Kidney (tissue), 14 donors: ENCODE measurements around the gene EHD3. TPM values are rescaled to one million over a fixed set of nuclear protein-coding genes. Genes with fewer than 3 reads are reported as not detected.

Source experiments
- DNase-seq, 5 donors: peaks; one replicate each; pipeline ENCODE4 v3.0.0-alpha.2; 2013 to 2020
- FAIRE-seq: peaks from 2 replicates; lab custom pipeline; 2012; peaks lifted over from hg19 to GRCh38; lab: Jason Lieb, UNC
- H3K27ac ChIP-seq, 2 donors: one replicate each; pipeline ENCODE4 v1.7.0; 2013; ENCODE audit warnings: low read depth in 2 of 2, low read length in 2 of 2, inconsistent platforms in 1 of 2
- H3K27me3 ChIP-seq: one replicate; pipeline ENCODE4 v1.7.1; 2013; ENCODE audit warnings: low read length, inconsistent platforms; ENCODE audit not compliant: control insufficient read depth, insufficient read depth
- H3K36me3 ChIP-seq, 3 donors: one replicate each; pipeline versions ENCODE4 v1.7.0 to v1.7.1; 2013; ENCODE audit warnings: low read length in 3 of 3, control low read depth in 1 of 3, inconsistent platforms in 1 of 3; ENCODE audit not compliant: insufficient read depth in 3 of 3, control insufficient read depth in 2 of 3
- H3K4me1 ChIP-seq, 3 donors: one replicate each; pipeline versions ENCODE4 v1.7.0 to v1.7.1; 2013; ENCODE audit warnings: low read length in 3 of 3, inconsistent platforms in 1 of 3, low read depth in 1 of 3; ENCODE audit not compliant: control insufficient read depth in 2 of 3, insufficient read depth in 2 of 3
- H3K4me3 ChIP-seq, 3 donors: one replicate each; pipeline versions ENCODE4 v1.7.0 to v1.8.1; 2013; ENCODE audit warnings: low read length in 3 of 3, control low read depth in 1 of 3, inconsistent platforms in 1 of 3
- H3K9ac ChIP-seq, 3 donors: one replicate each; pipeline versions ENCODE4 v1.7.0 to v1.7.1; 2013; ENCODE audit warnings: low read length in 3 of 3, control low read depth in 1 of 3, inconsistent platforms in 1 of 3
- H3K9me3 ChIP-seq, 3 donors: one replicate each; pipeline versions ENCODE4 v1.7.0 to v1.7.1; 2013; ENCODE audit warnings: low read length in 3 of 3, control low read depth in 1 of 3, inconsistent platforms in 1 of 3; ENCODE audit not compliant: control insufficient read depth in 2 of 3, insufficient read depth in 1 of 3
- CTCF ChIP-seq: IDR thresholded peaks from 3 replicates; pipeline ENCODE4 v1.5.1; 2012; ENCODE audit warnings: mild to moderate bottlenecking, moderate library complexity, borderline replicate concordance; ENCODE audit not compliant: insufficient read depth; ENCODE audit errors: extremely low read depth
- intact Hi-C: fragments of 100-400 bp; cut with DNase I; formaldehyde crosslinking; loops from one replicate; pipeline ENCODE4 v1.11.1; 2022
- polyA plus RNA-seq: library from polyadenylated mRNA; stranded (reverse); fragments of 350-450 nt; fragmentation: Illumina TruSeq; extraction: RNeasy Lipid Tissue Mini Kit (QIAGEN cat#74804); gene quantifications from one replicate; pipeline ENCODE4 v1.2.3, GENCODE V29; 2014; ENCODE audit warnings: low read depth, low replicate concordance; ENCODE audit not compliant: insufficient read depth
- total RNA-seq: library from RNA; stranded (reverse); fragmentation: NEBNext Ultra II Directional; extraction: Animal tissue kit (Norgen Biotek cat#: 25700); gene quantifications from one replicate; pipeline ENCODE4 v1.2.1, GENCODE V29; 2021
- donor health status: control.
- donor health status: control.
- donor health status: control.
- donor health status: control.
- donor health status: control.
- donor health status: DM: yes; HTN: yes; CAD: no.
- donor health status: Normal renal cell carcinoma (clear cell type).

Gene EHD3
- total and polyA plus RNA-seq, 2 donors from 2014 or later: 9.5 to 45.3 TPM

- FAIRE-seq: no peak
- TF ChIP-seq CTCF: no peak
- no peaks in the 10 kb centered on the region for H3K27me3 ChIP-seq
- no peaks in the 10 kb centered on the region for H3K36me3 ChIP-seq
- intact Hi-C loops: no loop called here
- H3K9me3 ChIP-seq: no peaks in the 10 kb centered on the region
- H3K9ac ChIP-seq: no peak overlapping the region
- H3K4me3 ChIP-seq: no peak overlapping the region
- H3K4me1 ChIP-seq: no peaks in the 10 kb centered on the region
- no peak for DNase-seq
- H3K27ac ChIP-seq: no peak overlapping the region
Measured at GRCh38 chr2:31226266-31226665, 7.7 kb upstream of the EHD3 start.

- Histone ChIP-seq H3K9ac (no peak overlapping the region), H3K4me1 (no peaks in the 10 kb centered on the region), H3K4me3 (no peak overlapping the region), H3K9me3 (no peaks in the 10 kb centered on the region), H3K36me3 (no peaks in the 10 kb centered on the region), H3K27ac (no peak overlapping the region), H3K27me3 (no peaks in the 10 kb centered on the region)
- intact Hi-C loops: no loop called here
- FAIRE-seq (no peak), DNase-seq (no peak)
- TF ChIP-seq CTCF: no peak
Measured at GRCh38 chr2:31227110-31227509, 6.8 kb upstream of the EHD3 start.

- no peak for FAIRE-seq
- H3K36me3 ChIP-seq: no peaks in the 10 kb centered on the region
- intact Hi-C loops: no loop called here
- H3K9ac ChIP-seq: no peak overlapping the region
- no peaks in the 10 kb centered on the region for H3K27me3 ChIP-seq
- H3K9me3 ChIP-seq: no peaks in the 10 kb centered on the region
- no peak overlapping the region for H3K4me3 ChIP-seq
- no peaks in the 10 kb centered on the region for H3K4me1 ChIP-seq
- DNase-seq: no peak
- H3K27ac ChIP-seq: no peak overlapping the region
- TF ChIP-seq CTCF: no peak
Measured at GRCh38 chr2:31227711-31228125, 6.2 kb upstream of the EHD3 start.

- intact Hi-C loops: no loop called here
- H3K27ac ChIP-seq: no peak overlapping the region
- FAIRE-seq (no peak), DNase-seq (no peak)
- no peak overlapping the region for H3K4me3 ChIP-seq
- H3K27me3 ChIP-seq: no peaks in the 10 kb centered on the region
- H3K9me3 ChIP-seq: no peaks in the 10 kb centered on the region
- no peaks in the 10 kb centered on the region for H3K36me3 ChIP-seq
- no peak overlapping the region for H3K9ac ChIP-seq
- no peak for TF ChIP-seq CTCF
- no peaks in the 10 kb centered on the region for H3K4me1 ChIP-seq
Measured at GRCh38 chr2:31228717-31229116, 5.2 kb upstream of the EHD3 start.
